CD4-positive, alpha-beta T cell treated with Interleukin-10 for 1 hour (primary cell): ENCODE data around the gene RPLP1.

Source experiments
- DNase-seq: peaks from one replicate; pipeline ENCODE4 v3.0.0-alpha.2; 2020

Gene RPLP1

DNA sequence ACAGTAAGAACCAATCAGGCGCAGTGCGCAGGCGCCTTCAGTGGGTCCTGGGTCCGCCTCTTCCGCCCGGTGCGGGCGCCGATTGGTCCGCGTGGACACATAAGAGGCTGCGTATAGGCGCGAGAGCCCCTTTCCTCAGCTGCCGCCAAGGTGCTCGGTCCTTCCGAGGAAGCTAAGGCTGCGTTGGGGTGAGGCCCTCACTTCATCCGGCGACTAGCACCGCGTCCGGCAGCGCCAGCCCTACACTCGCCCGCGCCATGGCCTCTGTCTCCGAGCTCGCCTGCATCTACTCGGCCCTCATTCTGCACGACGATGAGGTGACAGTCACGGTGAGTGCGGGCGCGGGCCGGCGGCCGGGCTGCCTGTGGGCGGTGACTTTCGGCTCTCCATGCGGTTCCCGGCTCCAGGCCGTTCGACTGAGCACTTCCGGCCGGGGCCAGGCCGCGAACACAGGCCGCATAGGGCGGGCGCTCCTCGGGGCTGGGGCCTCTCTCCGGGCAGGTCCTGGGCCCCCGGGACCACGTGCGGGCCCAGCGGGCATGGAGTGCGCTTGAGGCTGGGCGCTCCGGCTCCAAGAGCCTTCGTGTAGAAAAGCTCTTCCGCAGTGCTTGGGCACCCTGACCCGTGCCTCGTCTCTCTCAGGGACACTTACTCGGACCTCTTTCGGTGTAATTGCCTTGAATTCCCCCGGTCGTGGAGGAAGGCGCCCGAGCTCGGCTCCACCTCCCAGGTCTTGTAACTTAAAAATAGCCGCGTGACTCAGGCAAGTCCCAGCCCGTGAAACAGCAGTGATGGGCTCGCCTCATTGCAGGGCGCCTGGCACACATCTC, at the start of gene RPLP1:
Gene RPLP1 (plus strand): TSS at position 127 of the 830 bp plus-strand sequence. CDS start 131 bp downstream, at position 258.
- DNase-seq, result peak; percentile 97

DNA sequence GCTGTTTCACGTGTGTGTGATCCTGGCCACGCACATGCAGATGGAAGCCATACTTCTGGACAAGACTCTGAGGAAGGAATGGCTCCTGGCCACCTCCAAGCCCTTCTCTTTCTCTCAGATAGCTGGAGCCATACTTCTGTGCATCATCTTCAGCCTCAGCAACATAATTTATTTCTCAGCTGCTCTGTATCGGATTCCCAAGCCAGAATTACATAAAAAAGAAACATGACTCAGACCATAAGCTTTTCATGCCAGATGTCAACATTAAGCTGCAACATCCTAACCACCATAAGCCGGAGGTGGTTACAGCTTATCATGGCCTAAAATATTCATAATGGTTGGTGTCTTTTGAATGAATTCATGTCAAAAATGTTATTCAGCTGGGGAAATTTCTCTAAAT, 49.0 kb upstream of the RPLP1 start:
- DNase-seq, result no peak

DNA sequence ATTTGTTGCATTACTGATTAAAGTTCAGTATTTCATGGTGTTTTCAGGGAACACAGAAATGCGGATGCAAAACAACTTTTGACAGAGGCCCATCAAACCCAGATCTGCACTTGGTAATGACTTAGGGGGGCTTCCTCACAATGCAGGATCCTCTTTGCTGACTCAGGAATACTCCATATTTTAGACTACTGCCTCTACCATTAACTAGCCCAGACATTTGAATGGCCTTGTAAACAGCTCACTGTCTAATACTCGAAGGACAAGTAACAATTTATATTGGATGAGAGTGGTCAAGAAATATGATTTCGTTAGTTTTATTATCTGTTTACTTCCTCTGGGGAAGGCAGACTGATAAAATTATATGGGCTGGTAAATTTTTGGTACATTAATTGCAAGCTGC, 47.5 kb upstream of the RPLP1 start:
- no peak for DNase-seq

DNA sequence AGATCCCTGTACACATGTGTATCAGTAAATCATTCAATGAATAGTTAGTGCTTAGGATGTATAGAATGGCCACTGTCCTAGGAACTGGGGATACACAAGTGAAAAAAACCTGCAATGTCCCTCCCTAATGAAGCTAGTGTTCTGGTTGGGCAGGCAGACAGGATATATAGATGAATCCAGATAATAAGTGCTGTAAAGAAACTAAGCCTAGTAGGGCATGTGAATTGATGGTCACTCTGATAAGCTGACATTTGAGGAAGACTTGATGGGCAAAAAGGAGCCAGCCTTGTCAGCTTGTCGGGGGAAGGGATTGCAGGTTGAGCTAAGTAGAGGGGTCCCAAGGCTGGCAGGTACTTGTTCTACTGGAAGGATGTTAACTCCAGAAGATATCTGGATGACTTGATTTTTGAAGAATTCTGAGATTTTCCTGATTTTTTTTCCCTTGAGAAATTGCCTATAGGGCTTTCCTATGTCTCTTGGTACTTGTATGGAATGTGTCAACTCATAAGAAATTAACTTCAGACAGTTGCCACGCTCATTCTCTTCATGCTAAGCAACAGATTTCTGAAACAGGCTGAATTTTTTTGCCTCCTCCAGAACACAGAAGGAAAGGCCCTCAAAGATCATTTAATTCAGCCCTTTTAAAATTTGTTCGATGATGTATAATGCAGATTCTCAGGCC, 44.8 kb upstream of the RPLP1 start:
- no peak for DNase-seq

DNA sequence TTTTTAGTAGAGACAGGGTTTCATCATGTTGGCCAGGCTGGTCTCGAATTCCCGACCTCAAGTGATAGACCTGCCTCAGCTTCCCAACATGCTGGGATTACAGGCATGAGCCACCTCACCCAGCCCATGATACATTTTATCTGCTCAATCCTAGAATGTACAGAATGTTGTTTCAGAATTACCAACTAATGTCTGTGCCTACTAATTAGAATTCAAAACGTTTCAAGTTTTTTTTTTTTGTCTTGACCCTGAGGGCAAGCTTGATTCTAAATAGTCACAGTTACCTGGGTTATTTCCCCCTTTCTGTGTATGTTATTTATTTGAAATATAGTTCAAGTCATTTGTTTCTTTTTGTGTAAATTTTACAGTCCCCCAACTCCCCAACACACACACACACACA, 43.8 kb upstream of the RPLP1 start:
- DNase-seq, result no peak

DNA sequence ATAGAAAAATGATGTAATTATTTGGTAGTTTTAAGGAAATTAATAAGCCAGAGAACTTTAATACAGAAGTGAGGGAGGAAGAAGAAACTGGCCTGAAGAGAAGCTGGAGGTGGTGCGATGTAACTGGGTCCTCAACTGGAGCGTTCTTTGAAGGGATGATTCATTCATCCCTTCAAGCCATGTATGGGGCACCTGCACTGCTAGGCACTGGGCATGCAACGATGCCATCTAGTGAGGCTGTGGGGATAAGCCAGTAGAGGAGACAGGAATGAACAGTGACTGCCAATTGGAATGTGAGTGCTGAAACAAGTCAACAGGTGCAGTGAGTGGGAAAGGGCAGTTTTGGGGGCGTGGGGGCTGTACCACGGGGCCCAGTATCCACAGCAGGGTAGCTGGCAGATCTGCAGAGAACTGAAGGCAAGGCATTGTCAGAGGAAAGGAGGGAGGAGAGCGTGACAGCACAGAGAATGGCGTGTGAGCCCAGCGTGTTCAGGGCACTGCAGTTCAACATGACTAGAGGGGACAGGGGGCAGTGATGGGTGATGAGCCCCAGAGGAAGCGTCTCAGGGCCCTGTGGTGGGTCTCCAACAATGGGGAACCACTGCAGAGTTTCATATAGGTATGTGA, 42.3 kb upstream of the RPLP1 start:
- DNase-seq, result no peak

DNA sequence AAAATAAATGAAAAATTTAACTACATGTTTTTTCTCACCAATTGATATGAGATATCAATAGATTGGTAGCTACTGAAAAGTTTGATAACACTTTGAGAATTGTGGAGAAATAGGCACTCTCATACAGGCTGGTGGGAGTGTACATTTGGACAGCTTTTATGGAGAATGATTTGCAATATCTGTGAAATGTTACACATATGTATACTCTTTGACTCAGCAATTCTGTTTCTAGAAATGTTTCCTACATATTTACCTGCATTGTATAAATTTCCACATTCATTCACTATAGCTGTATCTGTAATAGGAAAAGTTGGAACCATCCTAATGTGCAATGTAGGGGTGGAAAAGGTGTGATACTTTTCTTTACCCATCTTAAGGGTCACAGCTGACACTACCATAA, 40.3 kb upstream of the RPLP1 start:
- no peak for DNase-seq

DNA sequence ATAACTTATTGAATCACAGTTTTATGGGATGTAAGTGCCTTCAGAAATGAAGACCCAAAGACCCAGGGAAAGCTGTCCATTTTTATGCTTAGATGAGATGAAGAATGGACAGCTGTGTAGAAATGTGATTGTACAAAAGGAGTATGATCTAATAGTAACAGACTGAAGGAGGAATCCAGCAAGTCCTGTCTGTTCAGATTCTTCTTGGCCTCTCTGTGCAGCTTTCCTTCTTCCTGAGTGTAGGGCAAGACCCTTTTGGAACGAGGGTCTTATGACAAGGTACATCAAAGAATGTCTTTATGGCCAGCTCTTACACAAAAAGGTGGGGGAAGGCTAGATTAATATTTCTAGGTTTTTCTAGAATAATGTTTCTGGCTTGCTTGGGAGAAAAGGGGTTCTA, 39.9 kb upstream of the RPLP1 start:
- no peak for DNase-seq

DNA sequence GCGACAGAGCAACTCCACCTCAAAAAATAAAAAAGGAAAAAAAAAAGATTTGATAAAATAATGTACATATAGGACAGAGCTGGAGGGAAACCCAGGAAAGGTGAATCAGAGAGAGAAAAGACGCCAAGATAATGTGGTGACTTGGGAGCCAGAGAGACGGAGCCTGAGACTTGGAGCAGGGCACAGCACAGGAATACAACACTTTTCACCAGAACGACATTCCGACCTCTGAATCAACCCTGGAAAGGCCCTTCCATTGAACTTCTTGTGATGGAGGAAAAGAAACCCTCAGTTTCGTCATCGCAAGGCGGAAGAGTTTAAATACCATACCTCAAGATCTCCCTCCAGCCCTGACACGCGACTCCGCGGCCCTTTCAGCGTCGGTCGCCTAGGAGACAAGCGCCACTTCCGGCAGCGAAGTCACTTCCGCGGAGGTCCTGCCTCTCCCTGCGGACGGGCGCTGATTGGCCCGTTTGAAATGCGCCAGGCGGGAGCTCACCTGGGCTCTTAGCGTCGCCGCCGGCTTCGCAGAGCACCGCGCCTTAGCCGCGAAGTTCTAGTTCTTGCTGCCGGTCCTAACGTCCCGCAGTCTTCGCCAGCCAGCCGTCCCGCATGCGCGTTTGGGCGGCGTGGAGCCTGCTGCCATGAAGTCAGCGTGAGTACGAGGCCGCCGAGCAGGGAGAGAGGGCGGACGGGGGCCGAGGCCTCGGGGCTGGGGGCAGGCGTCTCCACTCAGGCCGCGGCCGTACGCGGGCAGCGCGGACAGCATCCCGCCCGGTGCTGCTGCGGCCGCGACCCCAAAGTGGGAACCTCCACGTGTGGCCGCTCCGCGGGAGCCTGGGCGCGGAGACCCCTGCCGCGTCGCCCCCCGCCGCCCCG, 38.6 kb upstream of the RPLP1 start, which contains the start of gene KIF23:
Gene KIF23 (plus strand): TSS at position 528 of the 879 bp plus-strand sequence. CDS start 117 bp downstream, at position 645.
- DNase-seq, result peak; percentile 94

DNA sequence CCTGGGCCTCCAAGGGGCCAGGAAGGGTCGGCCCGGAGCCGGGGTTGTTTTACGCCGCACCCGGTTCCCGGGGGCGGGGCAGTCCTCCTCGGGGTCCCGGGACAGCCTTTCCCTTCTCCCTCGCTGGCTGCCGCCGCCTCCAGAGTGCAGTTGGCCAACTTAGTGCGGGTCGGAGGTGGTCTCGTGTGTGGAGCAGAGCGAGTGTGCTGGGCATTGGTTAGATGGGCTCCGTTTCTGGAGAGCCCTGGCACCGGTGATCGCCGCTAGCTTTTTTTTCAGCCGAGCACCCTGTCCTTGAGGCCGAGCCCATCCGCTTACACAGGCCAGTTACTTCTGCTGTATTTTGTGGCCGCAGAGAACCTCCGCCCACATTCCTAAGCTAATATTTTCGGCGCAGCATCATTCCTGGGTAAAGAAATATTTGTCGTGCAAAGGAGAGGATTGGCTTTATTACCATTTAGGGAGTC, 37.9 kb upstream of the RPLP1 start:
- DNase-seq, result peak; percentile 3

DNA sequence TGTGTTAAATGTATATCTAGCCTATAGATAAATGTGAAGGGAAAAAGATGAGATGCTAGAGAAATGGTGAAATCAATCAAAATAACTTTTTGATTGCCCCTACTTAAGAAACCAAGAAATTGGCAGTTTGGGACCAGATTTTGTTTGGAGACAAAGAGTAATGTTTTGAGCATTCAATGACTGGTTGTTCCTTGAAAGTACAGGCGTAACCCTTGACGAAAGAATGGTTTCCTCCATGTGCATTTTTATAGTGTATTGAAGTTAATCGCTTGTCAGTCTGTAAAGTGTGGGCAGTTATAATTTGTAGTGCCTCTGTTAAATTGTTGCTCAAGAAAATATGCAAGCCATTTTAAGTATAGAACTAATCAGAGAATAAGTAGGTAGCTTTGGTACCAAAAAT, 37.2 kb upstream of the RPLP1 start:
- no peak for DNase-seq

DNA sequence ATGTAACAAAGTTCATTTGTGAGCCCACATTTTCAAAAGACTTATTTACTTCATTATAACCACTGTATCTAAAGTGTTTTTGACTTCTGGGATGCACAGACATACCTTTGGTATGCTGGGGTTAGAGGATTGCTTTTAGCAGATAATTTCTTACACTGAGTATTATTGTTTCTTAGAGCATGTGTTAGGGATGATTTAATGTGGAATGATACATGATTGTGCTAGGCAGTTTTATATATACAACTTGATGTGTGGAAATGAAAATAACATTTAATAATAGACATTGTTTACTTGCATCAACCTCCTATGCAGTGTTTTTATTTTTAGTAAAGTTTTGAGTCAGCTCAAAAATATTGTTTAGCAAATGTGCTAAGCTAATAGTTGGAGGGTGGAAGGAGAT, 35.0 kb upstream of the RPLP1 start:
- no peak for DNase-seq

DNA sequence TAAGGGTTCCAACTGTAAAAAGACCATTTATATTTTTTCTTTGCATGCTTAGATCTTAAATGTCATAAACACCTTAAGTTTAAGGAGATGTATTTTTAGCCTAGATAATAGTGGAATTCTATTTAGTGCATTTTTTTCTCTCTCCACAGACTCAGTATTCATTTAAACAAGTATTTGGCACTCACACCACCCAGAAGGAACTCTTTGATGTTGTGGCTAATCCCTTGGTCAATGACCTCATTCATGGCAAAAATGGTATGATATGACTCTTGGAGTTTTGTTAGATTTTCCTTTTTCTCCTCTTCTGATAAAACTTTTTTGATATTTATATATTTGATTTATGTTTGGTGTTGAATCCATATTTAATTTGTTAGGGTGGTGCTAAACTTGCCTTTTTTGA, 31.1 kb upstream of the RPLP1 start:
- no peak for DNase-seq

DNA sequence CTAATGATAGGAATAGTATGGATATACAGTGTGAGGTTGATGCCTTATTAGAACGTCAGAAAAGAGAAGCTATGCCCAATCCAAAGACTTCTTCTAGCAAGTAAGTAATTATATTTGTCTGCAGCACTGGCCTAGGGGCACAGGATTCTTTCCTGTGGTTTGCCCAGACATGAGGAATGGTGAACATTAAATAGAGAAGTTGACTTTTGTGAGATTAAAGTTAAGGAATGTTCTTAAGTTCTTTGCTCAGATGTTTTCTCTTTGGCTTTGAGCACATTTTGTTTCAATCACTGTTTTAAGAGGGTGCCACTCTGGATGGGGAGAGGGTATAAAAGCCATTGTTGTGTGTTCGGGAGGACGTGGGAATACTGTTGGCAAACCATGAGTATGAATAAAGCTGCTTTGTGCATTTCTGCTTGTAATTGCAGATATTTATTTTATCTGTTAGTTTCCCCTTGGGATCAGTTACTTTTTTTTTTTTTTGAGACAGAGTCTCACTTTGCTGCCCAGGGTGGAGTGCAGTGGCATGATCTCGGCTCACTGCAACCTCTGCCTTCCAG, 30.2 kb upstream of the RPLP1 start:
- no peak for DNase-seq

DNA sequence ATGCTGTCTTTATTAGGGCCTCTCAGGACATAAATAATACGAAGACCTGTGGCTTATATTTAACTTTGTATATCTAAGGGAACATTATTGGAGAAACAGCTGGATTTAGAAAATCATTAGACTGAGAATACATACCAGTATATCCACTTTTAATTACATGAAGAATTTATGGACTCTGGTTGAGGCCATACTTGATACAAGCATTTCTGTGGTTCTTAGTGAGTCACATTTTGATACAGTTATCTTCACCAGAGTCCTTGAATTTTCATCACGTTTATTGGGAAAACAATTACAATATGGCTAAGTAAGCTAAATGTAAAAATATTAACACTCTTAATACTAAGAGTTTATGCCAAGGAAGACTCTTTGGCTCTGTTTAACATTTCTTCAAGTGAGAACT, 28.6 kb upstream of the RPLP1 start:
- no peak for DNase-seq

DNA sequence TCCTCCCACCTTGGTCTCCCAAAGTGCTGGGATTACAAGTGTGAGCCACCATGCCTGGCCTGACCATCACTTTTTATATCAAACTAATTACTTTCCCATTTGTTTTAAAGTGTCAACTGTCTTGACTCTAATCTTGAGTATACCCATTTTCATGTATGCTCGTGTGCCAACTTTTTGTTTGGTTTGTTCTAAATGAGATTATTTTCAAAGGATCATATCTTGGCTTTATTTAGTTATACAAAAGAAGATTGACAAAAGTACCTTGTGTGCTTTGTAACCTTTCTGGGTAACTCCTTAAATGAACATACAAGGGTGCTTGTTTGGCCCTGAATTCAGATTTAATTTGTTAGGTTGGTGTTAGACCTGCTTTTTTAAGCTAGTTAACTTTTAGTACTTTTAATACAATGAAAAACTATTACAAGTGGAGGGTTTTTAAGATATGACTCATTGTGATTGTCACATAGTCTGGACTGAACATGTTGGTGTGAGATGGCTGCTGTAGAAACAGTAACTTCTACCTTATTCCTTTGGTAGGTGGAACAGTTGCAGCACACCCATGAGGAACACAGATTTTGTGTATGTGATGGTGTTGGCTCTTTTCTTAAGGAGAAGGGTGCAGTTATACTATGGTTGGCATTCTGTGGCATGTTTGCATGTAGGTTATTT, 27.7 kb upstream of the RPLP1 start:
- no peak for DNase-seq

DNA sequence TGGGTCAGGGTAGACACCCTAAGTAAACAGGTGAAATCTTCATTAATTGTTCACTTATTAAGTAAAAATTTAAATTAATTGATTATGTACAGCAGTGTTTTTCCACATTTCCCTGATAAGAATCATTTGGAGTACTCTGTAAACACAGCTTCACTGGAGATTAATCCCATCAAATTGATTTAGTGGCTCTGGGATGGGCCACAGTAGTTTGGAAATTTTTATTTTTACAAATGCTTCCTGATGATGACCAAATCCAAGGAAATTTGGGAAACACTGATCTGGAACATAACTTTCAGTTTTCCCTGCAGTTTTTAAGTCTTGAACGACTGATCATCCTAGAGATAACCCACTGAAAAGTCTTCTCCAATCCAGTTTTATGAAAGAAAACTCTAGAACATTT, 18.8 kb upstream of the RPLP1 start:
- DNase-seq, result no peak

DNA sequence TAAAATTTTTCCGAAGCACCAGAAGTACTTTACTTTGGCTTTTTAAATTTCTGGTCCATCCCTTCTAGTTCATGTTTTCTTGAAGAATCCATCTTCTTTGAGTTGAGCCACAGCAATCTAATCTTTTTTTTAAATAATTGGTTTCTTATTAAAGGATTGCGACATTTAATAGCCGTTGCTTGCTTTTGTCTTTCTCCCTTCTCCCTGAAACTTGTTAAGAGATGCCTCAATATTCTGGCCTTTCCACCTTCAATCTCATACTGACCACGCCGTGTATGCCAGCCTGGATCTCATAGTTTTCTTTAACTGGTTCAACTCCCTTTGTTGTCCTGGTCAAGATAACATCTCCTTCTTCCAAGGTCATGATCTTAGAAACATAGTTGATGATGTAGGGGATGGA, 18.4 kb upstream of the RPLP1 start:
- DNase-seq, result no peak

DNA sequence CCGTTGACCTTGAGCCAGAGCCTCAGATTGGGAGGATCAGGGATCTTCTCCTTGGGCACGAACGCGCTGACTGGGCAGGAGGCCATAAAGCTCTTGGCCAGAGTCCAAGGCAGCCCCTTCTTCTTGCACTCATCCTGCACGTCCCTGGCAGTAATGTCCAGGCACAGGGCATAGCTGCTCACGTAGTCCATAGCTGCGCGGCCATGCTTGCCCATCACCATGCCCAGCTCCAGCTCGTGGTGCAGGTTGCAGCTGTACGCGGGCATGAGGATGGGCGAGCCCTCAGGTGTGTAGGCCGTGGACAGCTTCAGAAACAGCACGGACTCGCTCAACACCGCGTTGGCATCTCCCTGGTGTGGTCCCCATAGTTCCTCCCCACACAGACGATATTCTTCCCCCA, 17.9 kb upstream of the RPLP1 start:
- no peak for DNase-seq

DNA sequence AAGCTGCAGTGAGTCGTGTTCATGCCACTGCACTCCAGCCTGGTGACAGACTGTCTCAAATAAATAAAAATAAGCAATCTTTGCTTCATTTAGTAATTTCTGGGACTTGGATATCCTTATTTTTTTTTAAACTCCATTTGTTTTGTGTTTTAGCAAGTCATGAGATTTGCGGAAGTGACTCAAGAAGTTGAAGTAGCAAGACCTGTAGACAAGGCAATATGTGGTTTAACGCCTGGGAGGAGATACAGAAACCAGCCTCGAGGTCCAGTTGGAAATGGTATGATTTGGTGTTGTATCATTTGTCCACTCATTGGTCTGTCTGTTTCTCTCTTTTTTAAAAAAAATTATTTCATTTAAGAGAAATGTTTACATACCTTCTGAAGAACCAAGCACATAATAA, 16.6 kb upstream of the RPLP1 start:
- DNase-seq, result no peak

DNA sequence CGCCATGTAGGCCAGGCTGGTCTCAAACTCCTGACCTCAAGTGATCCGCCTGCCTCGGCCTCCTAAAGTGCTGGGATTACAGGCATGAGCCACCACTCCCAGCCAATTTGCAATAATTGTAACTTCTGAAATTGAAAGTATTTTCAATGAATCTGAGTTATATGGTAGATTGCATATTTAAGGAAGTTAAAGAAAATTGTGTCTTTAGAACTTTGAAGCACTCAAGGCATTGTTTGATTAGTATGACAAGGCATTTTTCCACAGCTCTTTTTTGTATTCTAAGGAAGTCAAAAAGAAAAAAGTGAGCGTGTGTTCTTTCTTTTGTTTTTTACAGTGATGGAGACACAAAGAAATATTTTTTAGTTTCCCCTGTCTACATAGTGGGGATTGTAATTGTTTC, 15.7 kb upstream of the RPLP1 start:
- DNase-seq, result no peak

DNA sequence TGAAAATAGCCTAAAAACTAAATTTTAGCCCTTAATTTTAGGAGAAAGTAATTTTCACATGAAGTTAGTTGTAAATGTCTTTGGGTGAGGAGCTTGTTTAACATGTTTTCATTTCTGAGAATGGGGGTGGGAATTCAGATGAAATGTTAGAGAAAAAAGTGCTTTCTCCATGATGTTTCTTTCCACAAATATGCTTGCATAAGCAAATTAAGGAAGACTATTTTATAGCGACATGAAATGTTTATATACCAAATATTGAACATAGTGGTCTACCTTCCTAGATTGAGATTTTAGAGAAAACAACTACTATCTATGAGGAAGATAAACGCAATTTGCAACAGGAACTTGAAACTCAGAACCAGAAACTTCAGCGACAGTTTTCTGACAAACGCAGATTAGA, 13.0 kb upstream of the RPLP1 start:
- no peak for DNase-seq
